Gastrocnemius medialis (tissue), 4 donors: ENCODE results near the gene IL16.

Experiments
- POLR2A ChIP-seq, 2 donors: fragments of 450-650 bp; IDR thresholded peaks; one replicate each; pipeline ENCODE4 v1.6.1; 2017; ENCODE audit warnings: antibody characterized with exemption in 2 of 2, mild to moderate bottlenecking in 2 of 2, moderate library complexity in 2 of 2
- TF ChIP-seq, protein P1 (sequence below), 5 experiments: fragments of 450-650 bp in 3 of 5; fragments of 200-600 bp in 2 of 5; sonication (generic) in 2 of 5; IDR thresholded peaks in 4 of 5; conservative IDR thresholded peaks in 1 of 5; 1 replicate in 4 of 5; 2 replicates in 1 of 5; pipeline ENCODE4 v1.5.1; 2016 to 2019; ENCODE audit warnings: antibody characterized with exemption in 5 of 5, mild to moderate bottlenecking in 3 of 5, moderate library complexity in 3 of 5

- no peak for TF ChIP-seq POLR2A (IDR thresholded peaks at IDR 0.05)
- TF ChIP-seq, protein P1, sequence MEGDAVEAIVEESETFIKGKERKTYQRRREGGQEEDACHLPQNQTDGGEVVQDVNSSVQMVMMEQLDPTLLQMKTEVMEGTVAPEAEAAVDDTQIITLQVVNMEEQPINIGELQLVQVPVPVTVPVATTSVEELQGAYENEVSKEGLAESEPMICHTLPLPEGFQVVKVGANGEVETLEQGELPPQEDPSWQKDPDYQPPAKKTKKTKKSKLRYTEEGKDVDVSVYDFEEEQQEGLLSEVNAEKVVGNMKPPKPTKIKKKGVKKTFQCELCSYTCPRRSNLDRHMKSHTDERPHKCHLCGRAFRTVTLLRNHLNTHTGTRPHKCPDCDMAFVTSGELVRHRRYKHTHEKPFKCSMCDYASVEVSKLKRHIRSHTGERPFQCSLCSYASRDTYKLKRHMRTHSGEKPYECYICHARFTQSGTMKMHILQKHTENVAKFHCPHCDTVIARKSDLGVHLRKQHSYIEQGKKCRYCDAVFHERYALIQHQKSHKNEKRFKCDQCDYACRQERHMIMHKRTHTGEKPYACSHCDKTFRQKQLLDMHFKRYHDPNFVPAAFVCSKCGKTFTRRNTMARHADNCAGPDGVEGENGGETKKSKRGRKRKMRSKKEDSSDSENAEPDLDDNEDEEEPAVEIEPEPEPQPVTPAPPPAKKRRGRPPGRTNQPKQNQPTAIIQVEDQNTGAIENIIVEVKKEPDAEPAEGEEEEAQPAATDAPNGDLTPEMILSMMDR (IDR thresholded peaks at IDR 0.05 in 4 of 5, conservative IDR thresholded peaks at IDR 0.05 in 1 of 5) = no peak
Measured at GRCh38 chr15:81161160-81161673, 35.5 kb upstream of the IL16 start.
